ENCODE data around the gene PTPRN2.

Gene PTPRN2

GRCh38 chr7:157767506-157768197 lies 820.0 kb downstream of the PTPRN2 start:
- no peak for FAIRE-seq
- TF ChIP-seq POLR2A (IDR thresholded peaks at IDR 0.05; ENCODE audit: low read depth, low read length): no peak

GRCh38 chr7:157766098-157766497 lies 821.5 kb downstream of the PTPRN2 start:
- no peak for FAIRE-seq
- no peak for DNase-seq (ENCODE audit: insufficient read length, low spot score)
- no peak for TF ChIP-seq POLR2A (IDR thresholded peaks at IDR 0.05; ENCODE audit: low read depth, low read length)

More at GRCh38 chr7:157767506-157768197, 820.0 kb downstream of the PTPRN2 start:
- DNase-seq (ENCODE audit: insufficient read length, low spot score): no peak

- no peak for TF ChIP-seq POLR2A (IDR thresholded peaks at IDR 0.05; ENCODE audit: low read depth, low read length)
- FAIRE-seq (no peak), DNase-seq (ENCODE audit: insufficient read length, low spot score) (no peak)
These were observed 822.6 kb downstream of the PTPRN2 start for GRCh38 chr7:157764946-157765537.

- FAIRE-seq (no peak), DNase-seq (ENCODE audit: insufficient read length, low spot score) (no peak)
- no peak for TF ChIP-seq POLR2A (IDR thresholded peaks at IDR 0.05; ENCODE audit: low read depth, low read length)
These were observed 823.4 kb downstream of the PTPRN2 start for GRCh38 chr7:157764193-157764592.

- FAIRE-seq (no peak), DNase-seq (ENCODE audit: insufficient read length, low spot score) (no peak)
- no peak for TF ChIP-seq POLR2A (IDR thresholded peaks at IDR 0.05; ENCODE audit: low read depth, low read length)
These were observed 824.2 kb downstream of the PTPRN2 start for GRCh38 chr7:157763279-157764000.

- FAIRE-seq: no peak
- no peak for TF ChIP-seq POLR2A (IDR thresholded peaks at IDR 0.05; ENCODE audit: low read depth, low read length)
- DNase-seq (ENCODE audit: insufficient read length, low spot score): no peak
These were observed 824.8 kb downstream of the PTPRN2 start for GRCh38 chr7:157762824-157763223.

- TF ChIP-seq POLR2A (IDR thresholded peaks at IDR 0.05; ENCODE audit: low read depth, low read length): no peak
- no peak for FAIRE-seq
- DNase-seq (ENCODE audit: insufficient read length, low spot score): no peak
These were observed 827.5 kb downstream of the PTPRN2 start for GRCh38 chr7:157760004-157760730.

GRCh38 chr7:157759246-157759805 lies 828.3 kb downstream of the PTPRN2 start:
- no peak for TF ChIP-seq POLR2A (IDR thresholded peaks at IDR 0.05; ENCODE audit: low read depth, low read length)
- FAIRE-seq (no peak), DNase-seq (ENCODE audit: insufficient read length, low spot score) (no peak)

- TF ChIP-seq POLR2A (IDR thresholded peaks at IDR 0.05; ENCODE audit: low read depth, low read length): no peak
- no peak for FAIRE-seq
- DNase-seq (ENCODE audit: insufficient read length, low spot score): no peak
These were observed 829.0 kb downstream of the PTPRN2 start for GRCh38 chr7:157758468-157759245.

GRCh38 chr7:157757776-157758467 lies 829.7 kb downstream of the PTPRN2 start:
- no peak for TF ChIP-seq POLR2A (IDR thresholded peaks at IDR 0.05; ENCODE audit: low read depth, low read length)
- no peak for FAIRE-seq
- no peak for DNase-seq (ENCODE audit: insufficient read length, low spot score)

- no peak for TF ChIP-seq POLR2A (IDR thresholded peaks at IDR 0.05; ENCODE audit: low read depth, low read length)
- FAIRE-seq (no peak), DNase-seq (ENCODE audit: insufficient read length, low spot score) (no peak)
These were observed 830.4 kb downstream of the PTPRN2 start for GRCh38 chr7:157757211-157757610.

GRCh38 chr7:157755741-157756140 lies 831.9 kb downstream of the PTPRN2 start:
- FAIRE-seq (no peak), DNase-seq (ENCODE audit: insufficient read length, low spot score) (no peak)
- TF ChIP-seq POLR2A (IDR thresholded peaks at IDR 0.05; ENCODE audit: low read depth, low read length): no peak

- FAIRE-seq (no peak), DNase-seq (ENCODE audit: insufficient read length, low spot score) (no peak)
- TF ChIP-seq POLR2A (IDR thresholded peaks at IDR 0.05; ENCODE audit: low read depth, low read length): no peak
These were observed 833.2 kb downstream of the PTPRN2 start for GRCh38 chr7:157754416-157754790.
